ENCODE results near the gene GFOD2.

- TF ChIP-seq POLR2A (IDR thresholded peaks at IDR 0.05) (no peak), CTCF (IDR thresholded peaks at IDR 0.05) (no peak)
These were observed 29.7 kb upstream of the GFOD2 start for GRCh38 chr16:67748834-67749233.
